C4-2B (cell line): ENCODE measurements around the gene WT1.

Source experiments
- H3K27ac ChIP-seq: fragments of 450-650 bp; 2 replicates; pipeline ENCODE4 v1.5.1; 2017
- ZFX ChIP-seq: fragments of 450-650 bp; IDR thresholded peaks from 2 replicates; pipeline ENCODE4 v1.6.1; 2017
- TF ChIP-seq, protein P1 (sequence below): fragments of 450-650 bp; conservative IDR thresholded peaks from 2 replicates; pipeline ENCODE4 v1.5.1; 2017; ENCODE audit warnings: mild to moderate bottlenecking

The WT1 gene

DNA sequence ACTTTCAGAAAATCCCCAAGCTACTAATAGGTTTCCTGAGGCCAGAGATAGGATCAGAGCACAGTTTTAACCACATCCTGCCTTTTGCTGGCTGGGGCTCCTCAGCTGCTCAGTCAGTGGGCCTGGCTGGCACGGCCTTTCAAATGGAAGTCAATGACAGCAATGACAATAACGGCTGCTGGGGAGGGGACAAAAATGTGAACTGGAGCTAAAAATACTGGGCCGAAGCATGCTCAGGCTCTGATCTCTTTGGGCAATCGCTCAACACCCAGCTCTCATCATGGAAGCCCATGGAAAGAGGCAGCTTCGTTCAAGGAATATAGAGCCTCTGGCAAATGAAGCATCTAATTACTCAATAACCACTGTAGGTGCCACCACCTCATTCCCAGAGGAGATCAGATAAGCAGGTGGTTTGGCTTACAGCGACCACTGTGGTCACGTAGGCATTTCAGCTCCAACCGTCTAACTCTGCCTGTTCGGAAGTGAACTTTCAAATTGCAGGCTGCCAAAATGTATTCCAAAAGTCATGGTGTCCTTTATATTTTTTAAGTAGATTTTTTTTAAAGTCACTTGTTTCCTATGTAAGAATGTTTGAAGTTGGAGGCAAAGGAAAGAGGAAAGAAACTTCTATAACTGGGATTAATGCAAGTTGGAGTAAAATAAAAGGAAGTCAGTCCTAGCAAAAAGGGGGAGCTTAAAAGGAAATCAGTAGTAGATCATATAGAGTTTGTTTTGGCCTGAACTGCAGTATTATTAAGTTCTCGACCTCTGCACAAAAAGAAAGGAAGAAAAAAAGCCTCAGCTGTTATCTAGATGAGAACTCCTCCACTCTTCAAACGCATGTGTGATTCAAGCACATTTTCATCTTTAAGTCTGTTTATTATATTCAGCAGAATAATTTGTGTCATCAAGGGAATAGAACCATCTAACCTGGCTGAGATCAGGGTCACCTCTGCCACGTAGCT is 14.1 kb downstream of the WT1 start:
- TF ChIP-seq, protein P1, sequence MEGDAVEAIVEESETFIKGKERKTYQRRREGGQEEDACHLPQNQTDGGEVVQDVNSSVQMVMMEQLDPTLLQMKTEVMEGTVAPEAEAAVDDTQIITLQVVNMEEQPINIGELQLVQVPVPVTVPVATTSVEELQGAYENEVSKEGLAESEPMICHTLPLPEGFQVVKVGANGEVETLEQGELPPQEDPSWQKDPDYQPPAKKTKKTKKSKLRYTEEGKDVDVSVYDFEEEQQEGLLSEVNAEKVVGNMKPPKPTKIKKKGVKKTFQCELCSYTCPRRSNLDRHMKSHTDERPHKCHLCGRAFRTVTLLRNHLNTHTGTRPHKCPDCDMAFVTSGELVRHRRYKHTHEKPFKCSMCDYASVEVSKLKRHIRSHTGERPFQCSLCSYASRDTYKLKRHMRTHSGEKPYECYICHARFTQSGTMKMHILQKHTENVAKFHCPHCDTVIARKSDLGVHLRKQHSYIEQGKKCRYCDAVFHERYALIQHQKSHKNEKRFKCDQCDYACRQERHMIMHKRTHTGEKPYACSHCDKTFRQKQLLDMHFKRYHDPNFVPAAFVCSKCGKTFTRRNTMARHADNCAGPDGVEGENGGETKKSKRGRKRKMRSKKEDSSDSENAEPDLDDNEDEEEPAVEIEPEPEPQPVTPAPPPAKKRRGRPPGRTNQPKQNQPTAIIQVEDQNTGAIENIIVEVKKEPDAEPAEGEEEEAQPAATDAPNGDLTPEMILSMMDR, result no peak
- no peak for TF ChIP-seq ZFX
- no peak overlapping the region for H3K27ac ChIP-seq

DNA sequence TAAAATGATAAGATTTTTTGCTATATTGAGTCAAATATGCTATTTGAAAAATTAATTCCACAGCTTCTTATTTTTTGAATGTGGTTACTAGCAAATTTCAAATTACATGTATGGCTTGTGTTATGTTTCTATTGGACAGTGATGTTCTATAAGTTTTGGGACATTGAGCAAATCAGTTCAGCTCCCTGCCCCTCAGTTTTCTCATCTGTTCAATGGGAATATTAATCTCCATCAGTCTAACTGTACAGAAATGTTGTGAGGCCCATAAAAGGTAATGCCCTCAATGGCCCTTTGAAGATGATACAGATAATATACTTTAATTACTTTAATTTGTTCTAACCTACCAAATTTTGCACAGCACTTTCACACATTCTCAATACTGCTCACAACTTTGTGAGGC is 15.2 kb downstream of the WT1 start:
- no peak overlapping the region for H3K27ac ChIP-seq
- TF ChIP-seq ZFX, result no peak
- TF ChIP-seq, protein P1, result no peak

DNA sequence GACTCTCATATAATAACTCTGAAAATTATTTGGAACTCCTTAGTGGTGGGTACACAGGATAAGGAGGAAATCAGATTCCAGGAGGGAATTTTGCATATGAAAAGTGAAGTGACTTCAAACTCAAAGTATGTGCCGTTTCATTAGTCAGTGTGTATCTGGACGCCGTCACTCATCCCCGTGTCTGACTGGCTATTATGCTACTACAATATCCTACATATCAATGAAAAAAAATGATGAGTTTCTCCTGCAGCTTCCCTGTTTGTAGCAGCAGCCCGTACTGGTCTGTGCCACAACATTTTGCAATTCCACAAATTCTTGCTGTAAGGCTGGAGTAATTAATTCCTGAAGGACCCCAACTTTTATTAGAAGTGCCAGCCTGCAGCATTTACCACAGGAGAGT is 16.5 kb downstream of the WT1 start:
- H3K27ac ChIP-seq, result no peak overlapping the region
- TF ChIP-seq ZFX, result no peak
- TF ChIP-seq, protein P1, result no peak

DNA sequence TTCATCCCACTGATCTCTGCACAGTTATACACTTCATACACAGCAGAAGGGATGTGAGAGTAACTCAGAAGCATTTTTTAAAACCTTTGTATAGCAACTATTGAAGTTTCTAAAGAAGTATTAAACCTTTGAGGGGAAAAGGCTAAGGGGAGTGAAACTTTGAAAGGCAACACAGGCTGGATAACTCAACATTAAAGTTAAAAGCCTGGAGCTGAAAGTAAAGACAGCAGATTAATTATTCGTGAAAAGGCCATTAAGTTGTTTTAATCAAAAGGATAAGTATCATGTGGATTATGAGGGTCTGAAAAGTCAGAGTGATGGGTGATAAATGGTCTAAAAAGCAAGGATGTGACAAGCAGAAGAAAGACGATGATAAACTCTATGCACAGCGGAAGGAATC is 17.5 kb downstream of the WT1 start:
- no peak for TF ChIP-seq ZFX
- TF ChIP-seq, protein P1, result no peak
- H3K27ac ChIP-seq, result no peak overlapping the region

DNA sequence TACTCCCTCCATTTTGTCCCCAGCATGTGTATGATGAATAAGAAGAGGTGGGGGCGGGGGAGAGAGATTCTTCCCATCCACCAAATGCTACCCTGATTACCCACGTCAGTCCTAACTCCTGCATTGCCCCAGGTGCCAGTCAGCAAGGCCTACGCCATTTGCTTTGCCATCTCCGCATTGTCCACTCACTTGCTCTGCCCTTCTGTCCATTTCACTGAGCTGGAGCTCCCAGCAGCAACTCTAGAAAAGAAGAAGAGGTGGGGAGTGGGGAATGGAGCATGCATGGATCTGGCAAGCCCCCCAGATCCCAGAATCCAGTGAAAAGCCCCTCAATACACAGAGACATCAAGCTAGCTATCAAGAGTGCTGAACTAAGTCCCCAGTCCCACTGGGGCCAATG is 19.0 kb downstream of the WT1 start:
- no peak overlapping the region for H3K27ac ChIP-seq
- no peak for TF ChIP-seq ZFX
- TF ChIP-seq, protein P1, result no peak

DNA sequence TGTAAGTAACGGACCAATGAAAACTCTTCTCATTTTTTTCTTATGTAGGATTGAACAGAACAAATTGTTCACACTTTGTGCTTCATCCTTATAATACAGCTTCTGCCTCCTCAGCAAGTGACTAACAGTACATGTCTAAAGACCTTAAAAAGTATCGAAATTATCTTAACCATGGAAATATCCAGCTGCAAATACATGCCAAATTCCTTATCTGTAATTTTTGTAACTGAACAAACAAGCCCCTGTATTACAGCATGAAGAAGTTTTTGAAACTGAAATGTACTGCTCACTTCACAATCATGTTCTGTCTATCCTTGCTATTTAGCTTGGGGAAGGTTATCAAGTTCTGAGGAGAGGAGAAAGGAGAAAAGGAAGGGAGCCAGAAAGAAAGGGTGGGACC is 20.4 kb downstream of the WT1 start:
- no peak overlapping the region for H3K27ac ChIP-seq
- TF ChIP-seq ZFX, result no peak
- TF ChIP-seq, protein P1, result no peak

DNA sequence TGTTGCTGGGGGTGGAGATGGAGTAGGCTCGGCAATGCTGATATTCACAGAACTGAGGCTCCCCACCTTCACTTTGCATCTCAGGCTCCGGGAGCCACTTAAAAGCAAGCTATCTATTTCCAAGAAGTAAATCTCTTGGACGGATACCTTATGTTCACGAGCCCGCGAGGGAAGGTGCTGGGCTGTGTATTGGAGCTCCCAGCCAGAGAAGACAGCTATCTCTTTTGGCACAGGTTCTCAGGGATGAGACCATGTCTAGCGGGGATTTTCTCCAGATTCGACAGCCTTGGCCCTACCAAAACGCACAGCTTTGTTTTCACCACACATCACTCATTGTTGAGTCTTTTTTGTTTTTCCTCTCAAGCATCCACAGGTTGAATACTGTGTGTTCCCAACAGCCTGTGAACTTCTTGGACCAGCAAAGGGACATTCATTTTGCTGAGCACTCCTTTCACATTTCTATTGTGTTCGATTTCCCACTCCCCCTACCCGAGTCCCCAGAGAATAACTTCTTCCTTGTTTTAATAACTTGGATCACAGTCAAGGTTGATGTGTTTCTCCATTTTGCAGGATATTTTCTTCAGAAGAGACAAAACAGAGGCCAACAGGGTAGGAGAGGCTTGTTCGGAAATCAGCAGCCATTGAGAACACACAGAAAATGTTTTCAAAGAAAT is 23.3 kb downstream of the WT1 start:
- TF ChIP-seq, protein P1, result no peak
- no peak for TF ChIP-seq ZFX
- no peak overlapping the region for H3K27ac ChIP-seq
